Transverse colon (tissue), 4 donors: ENCODE data around the gene CNTFR. TPM values are rescaled to one million over a fixed set of nuclear protein-coding genes. Genes with fewer than 3 reads are reported as not detected.

Experiments used
- DNase-seq: peaks from one replicate; pipeline ENCODE4 v3.0.0-alpha.2; 2019
- H3K27ac ChIP-seq, 4 donors: fragments of 200-600 bp; sonication (generic); 2 replicates each; pipeline ENCODE4 v1.5.1; 2016 to 2018; ENCODE audit warnings: inconsistent platforms in 4 of 4
- H3K27me3 ChIP-seq: fragments of 200-600 bp; sonication (generic); 2 replicates; pipeline ENCODE4 v1.5.1; 2017; ENCODE audit warnings: inconsistent platforms
- H3K36me3 ChIP-seq, 4 donors: fragments of 200-600 bp; sonication (generic); 2 replicates each; pipeline ENCODE4 v1.5.1; 2017 to 2019; ENCODE audit warnings: inconsistent platforms in 4 of 4
- H3K4me1 ChIP-seq, 4 donors: fragments of 200-600 bp; sonication (generic); 2 replicates each; pipeline ENCODE4 v1.5.1; 2017 to 2020; ENCODE audit warnings: inconsistent platforms in 4 of 4
- H3K4me3 ChIP-seq, 4 donors: fragments of 200-600 bp; sonication (generic); 1 replicate in 1 of 4; 2 replicates in 3 of 4; pipeline versions ENCODE4 v1.5.1 to v1.6.1; 2017 to 2019; ENCODE audit warnings: inconsistent platforms in 4 of 4
- H3K9me3 ChIP-seq, 2 donors: fragments of 200-600 bp; sonication (generic); 2 replicates each; pipeline ENCODE4 v1.5.1; 2017 to 2019; ENCODE audit warnings: inconsistent platforms in 2 of 2
- CTCF ChIP-seq, 5 experiments: fragments of 200-600 bp in 3 of 5; fragments of 450-650 bp in 2 of 5; sonication (generic) in 3 of 5; IDR thresholded peaks; 1 replicate in 2 of 5; 2 replicates in 3 of 5; pipeline ENCODE4 v1.5.1; 2016 to 2017; ENCODE audit warnings: antibody characterized with exemption in 5 of 5, inconsistent platforms in 3 of 5, mild to moderate bottlenecking in 2 of 5, moderate library complexity in 1 of 5
- EP300 ChIP-seq: sonication (generic); formaldehyde crosslinking; IDR thresholded peaks from one replicate; pipeline ENCODE4 v1.6.1; 2017; ENCODE audit warnings: antibody characterized with exemption, low read depth
- POLR2A ChIP-seq: fragments of 450-650 bp; IDR thresholded peaks from one replicate; pipeline ENCODE4 v1.6.1; 2016; ENCODE audit warnings: antibody characterized with exemption, mild to moderate bottlenecking, moderate library complexity
- POLR2AphosphoS5 ChIP-seq, 3 donors: sonication (generic); formaldehyde crosslinking; IDR thresholded peaks; one replicate each; pipeline ENCODE4 v1.6.1; 2016; ENCODE audit warnings: antibody characterized with exemption in 3 of 3
- WGBS, 2 donors: methylation state at CpG; one replicate each; pipeline ENCODE4 v1.1.5; 2018; ENCODE audit warnings: low coverage in 1 of 2; 5-methylcytosine and 5-hydroxymethylcytosine counted together
- in situ Hi-C, 4 donors: fragments of 200-750 bp; cut with MboI; loops; one replicate each; pipeline versions ENCODE4 v1.15.0 to v1.15.1; 2017; ENCODE audit warnings: low sequenced_read_pairs in 3 of 4, low pct_ligation_motif_present in 1 of 4, low pct_unique_long_range_greater_than_20kb in 1 of 4
- intact Hi-C: fragments of 100-400 bp; cut with DNase I; formaldehyde crosslinking; loops from one replicate; pipeline ENCODE4 v1.15.1; 2023; ENCODE audit warnings: low total_unique reads
- total RNA-seq, 4 donors: library from RNA; depleted of rRNA; stranded (reverse); fragments of >200 nt; gene quantifications; one replicate each; pipeline ENCODE4 v1.1.0, GENCODE V29; 2016

CNTFR gene
- total RNA-seq, 4 donors from 2014 or later: 5.2 to 59.1 (median 6.8) TPM

- peaks cover 4 to 7% (median 6%) of the 10 kb centered on the region in 4 donors for H3K4me1 ChIP-seq
- H3K9me3 ChIP-seq: no peaks in the 10 kb centered on the region
- in situ Hi-C loops (no loop called here), intact Hi-C loops (no loop called here)
- DNase-seq: no peak
- TF ChIP-seq EP300 (no peak), CTCF (IDR thresholded peaks at IDR 0.05) (no peak), POLR2AphosphoS5 (IDR thresholded peaks at IDR 0.05) (no peak), POLR2A (no peak)
- WGBS, 2 donors: 60 to 72% methylated on average over 1 to 6 of the region's 6 CpGs
- peaks cover 8% of the 10 kb centered on the region for H3K27me3 ChIP-seq
- no peak overlapping the region for H3K27ac ChIP-seq
- no peaks in the 10 kb centered on the region for H3K36me3 ChIP-seq
- no peak overlapping the region for H3K4me3 ChIP-seq
These were observed 71.4 kb downstream of the CNTFR start for GRCh38 chr9:34518110-34518616.

- H3K9me3 ChIP-seq: no peaks in the 10 kb centered on the region
- H3K36me3 ChIP-seq: no peaks in the 10 kb centered on the region
- in situ Hi-C loops: no loop called here
- no peak for TF ChIP-seq EP300
- 84% methylated on average over 7 of the region's 7 CpGs; no CpG with 5 or more reads in 1 of the 2 donors for WGBS, 2 donors
- no peak overlapping the region for H3K4me3 ChIP-seq
- intact Hi-C loops: no loop called here
- H3K27ac ChIP-seq: no peak overlapping the region
- peaks cover 3% of the 10 kb centered on the region for H3K27me3 ChIP-seq
- DNase-seq: no peak
- H3K4me1 ChIP-seq: peaks cover 0 to 1% (median under 1%) of the 10 kb centered on the region in 4 donors
These were observed 72.3 kb downstream of the CNTFR start for GRCh38 chr9:34517185-34517584.

GRCh38 chr9:34515959-34516358, 73.6 kb downstream of the CNTFR start:
- Histone ChIP-seq H3K4me3 (no peak overlapping the region), H3K36me3 (no peaks in the 10 kb centered on the region), H3K9me3 (no peaks in the 10 kb centered on the region), H3K4me1 (peaks cover 0 to 8% (median 2%) of the 10 kb centered on the region in 4 donors), H3K27me3 (no peaks in the 10 kb centered on the region), H3K27ac (no peak overlapping the region)
- no peak for DNase-seq
- no peak for TF ChIP-seq POLR2AphosphoS5 (IDR thresholded peaks at IDR 0.05)
- no peak for TF ChIP-seq CTCF (IDR thresholded peaks at IDR 0.05)
- TF ChIP-seq POLR2A: no peak
- no peak for TF ChIP-seq EP300
- intact Hi-C loops (no loop called here), in situ Hi-C loops (no loop called here)
- 84 to 100% methylated on average over 2 to 3 of the region's 3 CpGs for WGBS, 2 donors

- Histone ChIP-seq H3K9me3 (no peaks in the 10 kb centered on the region), H3K27me3 (no peaks in the 10 kb centered on the region), H3K4me1 (peaks cover 0 to 11% (median 2%) of the 10 kb centered on the region in 4 donors), H3K27ac (no peak overlapping the region), H3K4me3 (no peak overlapping the region), H3K36me3 (no peaks in the 10 kb centered on the region)
- in situ Hi-C loops: no loop called here
- TF ChIP-seq POLR2A (no peak), EP300 (no peak), POLR2AphosphoS5 (IDR thresholded peaks at IDR 0.05) (no peak), CTCF (IDR thresholded peaks at IDR 0.05) (no peak)
- intact Hi-C loops: no loop called here
- no peak for DNase-seq
- 98 to 100% methylated on average over 1 to 3 of the region's 3 CpGs for WGBS, 2 donors
These were observed 74.7 kb downstream of the CNTFR start for GRCh38 chr9:34514816-34515215.

- Histone ChIP-seq H3K4me1 (peaks cover 0 to 11% (median 2%) of the 10 kb centered on the region in 4 donors), H3K27me3 (no peaks in the 10 kb centered on the region), H3K4me3 (no peak overlapping the region), H3K9me3 (no peaks in the 10 kb centered on the region), H3K36me3 (no peaks in the 10 kb centered on the region), H3K27ac (no peak overlapping the region)
- 92% methylated on average over 8 of the region's 8 CpGs; no CpG with 5 or more reads in 1 of the 2 donors for WGBS, 2 donors
- TF ChIP-seq EP300 (no peak), POLR2A (no peak), POLR2AphosphoS5 (IDR thresholded peaks at IDR 0.05) (no peak), CTCF (IDR thresholded peaks at IDR 0.05) (no peak)
- intact Hi-C loops: no loop called here
- DNase-seq: no peak
- in situ Hi-C loops: no loop called here
These were observed 75.1 kb downstream of the CNTFR start for GRCh38 chr9:34514401-34514800.
